Uterus (tissue), 2 donors: ENCODE results near the gene JMJD6.

Experiments used
- POLR2A ChIP-seq, 2 donors: fragments of 450-650 bp; IDR thresholded peaks; one replicate each; pipeline ENCODE4 v1.6.1; 2016; ENCODE audit warnings: antibody characterized with exemption in 2 of 2, mild to moderate bottlenecking in 1 of 2, moderate library complexity in 1 of 2
- TF ChIP-seq, protein P1 (sequence below), 4 experiments: fragments of 200-600 bp in 2 of 4; fragments of 450-650 bp in 2 of 4; sonication (generic) in 2 of 4; IDR thresholded peaks; one replicate each; pipeline ENCODE4 v1.5.1; 2016 to 2019; ENCODE audit warnings: antibody characterized with exemption in 4 of 4, mild to moderate bottlenecking in 2 of 4, moderate library complexity in 1 of 4

- TF ChIP-seq, protein P1, sequence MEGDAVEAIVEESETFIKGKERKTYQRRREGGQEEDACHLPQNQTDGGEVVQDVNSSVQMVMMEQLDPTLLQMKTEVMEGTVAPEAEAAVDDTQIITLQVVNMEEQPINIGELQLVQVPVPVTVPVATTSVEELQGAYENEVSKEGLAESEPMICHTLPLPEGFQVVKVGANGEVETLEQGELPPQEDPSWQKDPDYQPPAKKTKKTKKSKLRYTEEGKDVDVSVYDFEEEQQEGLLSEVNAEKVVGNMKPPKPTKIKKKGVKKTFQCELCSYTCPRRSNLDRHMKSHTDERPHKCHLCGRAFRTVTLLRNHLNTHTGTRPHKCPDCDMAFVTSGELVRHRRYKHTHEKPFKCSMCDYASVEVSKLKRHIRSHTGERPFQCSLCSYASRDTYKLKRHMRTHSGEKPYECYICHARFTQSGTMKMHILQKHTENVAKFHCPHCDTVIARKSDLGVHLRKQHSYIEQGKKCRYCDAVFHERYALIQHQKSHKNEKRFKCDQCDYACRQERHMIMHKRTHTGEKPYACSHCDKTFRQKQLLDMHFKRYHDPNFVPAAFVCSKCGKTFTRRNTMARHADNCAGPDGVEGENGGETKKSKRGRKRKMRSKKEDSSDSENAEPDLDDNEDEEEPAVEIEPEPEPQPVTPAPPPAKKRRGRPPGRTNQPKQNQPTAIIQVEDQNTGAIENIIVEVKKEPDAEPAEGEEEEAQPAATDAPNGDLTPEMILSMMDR (IDR thresholded peaks at IDR 0.05) = no peak
- TF ChIP-seq POLR2A (IDR thresholded peaks at IDR 0.05) = no peak
These were observed 22.3 kb upstream of the JMJD6 start for GRCh38 chr17:76748657-76749056.
